Measurements from ENCODE around the gene UAP1. TPM values are rescaled to one million over a fixed set of nuclear protein-coding genes. Genes with fewer than 3 reads are reported as not detected.

UAP1 gene
- total and polyA plus RNA-seq, 8 donors: 16.5 to 184 (median 58.4) TPM

DNA sequence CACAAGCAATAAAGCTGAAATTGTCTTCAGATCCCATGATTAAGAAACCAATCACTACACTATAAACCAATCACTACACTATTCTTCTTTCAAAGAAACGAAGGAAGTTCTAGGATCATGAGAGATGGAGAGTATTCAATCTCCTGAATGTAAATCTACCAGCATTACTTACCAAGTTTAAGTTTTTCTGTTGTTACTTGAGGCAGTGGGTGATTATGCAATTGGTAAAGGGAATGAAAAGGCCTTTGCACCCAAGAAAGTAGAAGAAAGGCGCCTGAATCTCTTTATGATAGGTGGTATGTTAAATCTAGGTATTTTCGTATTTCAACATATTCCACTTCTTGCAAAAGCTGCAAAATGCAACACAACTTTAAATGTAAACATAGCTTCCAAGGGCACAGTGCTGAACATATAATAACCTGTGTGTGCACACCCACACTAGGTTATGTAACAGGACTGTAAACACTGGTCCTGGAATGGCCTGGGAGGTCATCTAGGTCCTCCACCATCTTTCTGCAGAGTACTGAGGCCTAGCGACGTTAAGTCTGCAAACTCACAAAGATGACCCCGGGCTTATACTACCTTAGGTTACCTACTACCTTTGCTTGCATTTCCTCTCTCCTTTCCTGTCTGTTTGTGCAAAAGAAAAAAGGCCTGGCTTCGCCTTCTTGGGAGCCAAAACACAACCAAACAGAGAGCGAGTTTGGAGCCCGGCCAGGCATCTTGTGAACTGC is 1.1 kb upstream of the UAP1 start:
- TF ChIP-seq POLR2A (IDR thresholded peaks at IDR 0.05) (no peak), POLR2AphosphoS5 (IDR thresholded peaks at IDR 0.05) (no peak), CTCF (IDR thresholded peaks at IDR 0.05) (no peak), EP300 (IDR thresholded peaks at IDR 0.05) (no peak)
- peak overlapping the region; percentile 95 to 100 (median 96) for H3K27ac ChIP-seq
- WGBS, 5 donors: 27 to 36% (median 30%) methylated on average over 9 of the region's 9 CpGs
- DNase-seq: no peak
- peak overlapping the region; percentile 77 to 97 (median 88) for H3K4me3 ChIP-seq
- H3K9me3 ChIP-seq: no peaks in the 10 kb centered on the region
- no peaks in the 10 kb centered on the region for H3K27me3 ChIP-seq
- intact Hi-C loops (cut with DNase I; ENCODE audit: low total_unique reads): no loop called here
- peaks cover 23 to 48% (median 37%) of the 10 kb centered on the region in 4 donors for H3K4me1 ChIP-seq
- H3K36me3 ChIP-seq: no peaks in the 10 kb centered on the region

- Histone ChIP-seq H3K9me3 (no peaks in the 10 kb centered on the region), H3K27me3 (no peaks in the 10 kb centered on the region), H3K4me3 (peak overlapping the region; percentile 77 to 97 (median 88)), H3K27ac (peak overlapping the region; percentile 95 to 100 (median 96)), H3K36me3 (peaks cover 0 to 6% (median 3%) of the 10 kb centered on the region in 4 donors), H3K4me1 (peaks cover 23 to 54% (median 42%) of the 10 kb centered on the region in 4 donors)
- intact Hi-C loops (cut with DNase I; ENCODE audit: low total_unique reads): no loop called here
- TF ChIP-seq POLR2AphosphoS5 (IDR thresholded peaks at IDR 0.05) (peak; percentile 68 to 91 (median 76)), POLR2A (IDR thresholded peaks at IDR 0.05) (peak in 2 of 4 donors; percentile 69 to 70), CTCF (IDR thresholded peaks at IDR 0.05) (no peak), EP300 (IDR thresholded peaks at IDR 0.05) (peak; percentile 14)
- WGBS, 5 donors: 0 to 1% (median 0%) methylated on average over 4 to 53 of the region's 53 CpGs
- DNase-seq: peak; percentile 99
Observed at GRCh38 chr1:162561037-162561615, 396 bp upstream of the UAP1 start.

DNA sequence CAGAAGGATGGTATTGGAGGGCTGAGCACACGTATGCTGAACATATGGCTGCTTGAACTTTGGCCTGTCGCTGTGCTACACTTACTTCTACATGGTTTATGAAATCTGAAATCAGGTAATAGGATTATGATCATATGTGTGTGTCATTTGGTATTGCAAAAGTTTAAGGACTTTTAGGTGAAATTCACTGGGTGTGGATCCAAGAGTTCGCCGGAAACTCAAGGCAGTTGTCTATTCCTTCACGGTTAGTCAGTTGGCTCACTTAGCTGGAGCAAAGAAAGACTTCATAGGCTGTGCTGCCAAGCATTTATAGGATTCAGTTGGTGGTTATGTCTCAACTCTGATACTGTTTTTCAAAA is 927 bp downstream of the UAP1 start:
- peak overlapping the region; percentile 77 to 97 (median 88) for H3K4me3 ChIP-seq
- 19 to 33% (median 24%) methylated on average over 5 of the region's 5 CpGs for WGBS, 5 donors
- H3K36me3 ChIP-seq: peaks cover 5 to 18% (median 16%) of the 10 kb centered on the region in 4 donors
- TF ChIP-seq POLR2AphosphoS5 (IDR thresholded peaks at IDR 0.05) (peak in 2 of 3 donors; percentile 12 to 33), CTCF (IDR thresholded peaks at IDR 0.05) (no peak)
- H3K27me3 ChIP-seq: no peaks in the 10 kb centered on the region
- intact Hi-C loops (cut with DNase I; ENCODE audit: low total_unique reads): no loop called here
- peak in 1 of 2 donors; percentile 66 for DNase-seq
- H3K9me3 ChIP-seq: no peaks in the 10 kb centered on the region
- H3K4me1 ChIP-seq: peaks cover 23 to 66% (median 51%) of the 10 kb centered on the region in 4 donors
- peak overlapping the region; percentile 95 to 100 (median 96) for H3K27ac ChIP-seq

- 73 to 78% (median 74%) methylated on average over 5 of the region's 5 CpGs for WGBS, 5 donors
- Histone ChIP-seq H3K36me3 (peaks cover 5 to 29% (median 21%) of the 10 kb centered on the region in 4 donors), H3K27ac (peak overlapping the region in 3 of 5 donors; percentile 37 to 53 (median 37)), H3K4me1 (peaks cover 30 to 88% (median 70%) of the 10 kb centered on the region in 4 donors), H3K9me3 (no peaks in the 10 kb centered on the region), H3K4me3 (peak overlapping the region in 2 of 4 donors; percentile 83 to 92), H3K27me3 (no peaks in the 10 kb centered on the region)
- TF ChIP-seq POLR2AphosphoS5 (IDR thresholded peaks at IDR 0.05) (no peak), POLR2A (IDR thresholded peaks at IDR 0.05) (no peak), CTCF (IDR thresholded peaks at IDR 0.05) (no peak), EP300 (IDR thresholded peaks at IDR 0.05) (no peak)
- DNase-seq: no peak
- intact Hi-C loops (cut with DNase I; ENCODE audit: low total_unique reads): no loop called here
Observed at GRCh38 chr1:162564762-162565218, 3.3 kb downstream of the UAP1 start.

All from stomach (tissue), 9 donors.